ENCODE results near the gene WDSUB1.

GRCh38 chr2:159322419-159322818 is 35.9 kb upstream of the WDSUB1 start:
- TF ChIP-seq CTCF (IDR thresholded peaks at IDR 0.05; ENCODE audit: low read depth, low read length, poor library complexity, severe bottlenecking) (no peak), EZH2phosphoT487 (IDR thresholded peaks at IDR 0.05; ENCODE audit: borderline replicate concordance, low read length) (no peak)
